Measurements from ENCODE around the gene ADIRF.

- TF ChIP-seq CTCF (conservative IDR thresholded peaks at IDR 0.05; ENCODE audit: low read depth, low read length) (no peak), EZH2 (IDR thresholded peaks at IDR 0.05; ENCODE audit: borderline replicate concordance, low read depth, low read length, poor library complexity, severe bottlenecking) (no peak)
Observed at GRCh38 chr10:86960863-86961434, 7.3 kb upstream of the ADIRF start.

Measured in A673 (cell line).